ENCODE results near the gene TMEM170B. TPM values are rescaled to one million over a fixed set of nuclear protein-coding genes. Genes with fewer than 3 reads are reported as not detected.

The TMEM170B gene
- total RNA-seq, 1 experiment from 2014 or later = 3.5 TPM

DNA sequence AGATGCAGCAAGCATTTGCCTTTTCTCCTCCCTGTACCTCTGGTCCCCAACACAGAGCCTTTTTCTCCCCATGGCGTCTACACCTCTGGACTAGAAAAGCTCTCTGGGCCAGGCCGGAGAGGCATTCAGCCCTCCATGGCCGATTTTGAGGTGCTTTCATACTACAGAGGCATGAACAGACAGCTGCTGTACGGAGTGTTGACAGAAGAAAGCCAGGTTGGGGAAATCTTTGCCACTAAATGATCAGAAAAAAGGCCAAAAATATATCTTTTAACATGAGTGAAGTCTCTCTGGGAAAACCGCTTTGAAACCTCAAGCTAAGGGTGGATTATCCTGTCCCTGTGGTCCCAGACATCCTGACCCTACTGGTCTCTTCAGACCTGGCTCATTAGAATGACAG lies 94.0 kb downstream of the TMEM170B start:
- TF ChIP-seq, protein P1, sequence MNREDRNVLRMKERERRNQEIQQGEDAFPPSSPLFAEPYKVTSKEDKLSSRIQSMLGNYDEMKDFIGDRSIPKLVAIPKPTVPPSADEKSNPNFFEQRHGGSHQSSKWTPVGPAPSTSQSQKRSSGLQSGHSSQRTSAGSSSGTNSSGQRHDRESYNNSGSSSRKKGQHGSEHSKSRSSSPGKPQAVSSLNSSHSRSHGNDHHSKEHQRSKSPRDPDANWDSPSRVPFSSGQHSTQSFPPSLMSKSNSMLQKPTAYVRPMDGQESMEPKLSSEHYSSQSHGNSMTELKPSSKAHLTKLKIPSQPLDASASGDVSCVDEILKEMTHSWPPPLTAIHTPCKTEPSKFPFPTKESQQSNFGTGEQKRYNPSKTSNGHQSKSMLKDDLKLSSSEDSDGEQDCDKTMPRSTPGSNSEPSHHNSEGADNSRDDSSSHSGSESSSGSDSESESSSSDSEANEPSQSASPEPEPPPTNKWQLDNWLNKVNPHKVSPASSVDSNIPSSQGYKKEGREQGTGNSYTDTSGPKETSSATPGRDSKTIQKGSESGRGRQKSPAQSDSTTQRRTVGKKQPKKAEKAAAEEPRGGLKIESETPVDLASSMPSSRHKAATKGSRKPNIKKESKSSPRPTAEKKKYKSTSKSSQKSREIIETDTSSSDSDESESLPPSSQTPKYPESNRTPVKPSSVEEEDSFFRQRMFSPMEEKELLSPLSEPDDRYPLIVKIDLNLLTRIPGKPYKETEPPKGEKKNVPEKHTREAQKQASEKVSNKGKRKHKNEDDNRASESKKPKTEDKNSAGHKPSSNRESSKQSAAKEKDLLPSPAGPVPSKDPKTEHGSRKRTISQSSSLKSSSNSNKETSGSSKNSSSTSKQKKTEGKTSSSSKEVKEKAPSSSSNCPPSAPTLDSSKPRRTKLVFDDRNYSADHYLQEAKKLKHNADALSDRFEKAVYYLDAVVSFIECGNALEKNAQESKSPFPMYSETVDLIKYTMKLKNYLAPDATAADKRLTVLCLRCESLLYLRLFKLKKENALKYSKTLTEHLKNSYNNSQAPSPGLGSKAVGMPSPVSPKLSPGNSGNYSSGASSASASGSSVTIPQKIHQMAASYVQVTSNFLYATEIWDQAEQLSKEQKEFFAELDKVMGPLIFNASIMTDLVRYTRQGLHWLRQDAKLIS (CRISPR knock-in tag; IDR thresholded peaks at IDR 0.05; ENCODE audit: borderline replicate concordance) = no peak
- TF ChIP-seq, protein P2, sequence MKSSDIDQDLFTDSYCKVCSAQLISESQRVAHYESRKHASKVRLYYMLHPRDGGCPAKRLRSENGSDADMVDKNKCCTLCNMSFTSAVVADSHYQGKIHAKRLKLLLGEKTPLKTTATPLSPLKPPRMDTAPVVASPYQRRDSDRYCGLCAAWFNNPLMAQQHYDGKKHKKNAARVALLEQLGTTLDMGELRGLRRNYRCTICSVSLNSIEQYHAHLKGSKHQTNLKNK (CRISPR knock-in tag; IDR thresholded peaks at IDR 0.05) = no peak
- no peak for TF ChIP-seq RORB (CRISPR knock-in tag; IDR thresholded peaks at IDR 0.05)
- TF ChIP-seq CBFB (CRISPR knock-in tag; IDR thresholded peaks at IDR 0.05; ENCODE audit: low read depth) = no peak
- TF ChIP-seq SMAD4 (CRISPR knock-in tag; IDR thresholded peaks at IDR 0.05) = no peak
- TF ChIP-seq PRRX2 (CRISPR knock-in tag; IDR thresholded peaks at IDR 0.05) = no peak
- TF ChIP-seq, protein P3, sequence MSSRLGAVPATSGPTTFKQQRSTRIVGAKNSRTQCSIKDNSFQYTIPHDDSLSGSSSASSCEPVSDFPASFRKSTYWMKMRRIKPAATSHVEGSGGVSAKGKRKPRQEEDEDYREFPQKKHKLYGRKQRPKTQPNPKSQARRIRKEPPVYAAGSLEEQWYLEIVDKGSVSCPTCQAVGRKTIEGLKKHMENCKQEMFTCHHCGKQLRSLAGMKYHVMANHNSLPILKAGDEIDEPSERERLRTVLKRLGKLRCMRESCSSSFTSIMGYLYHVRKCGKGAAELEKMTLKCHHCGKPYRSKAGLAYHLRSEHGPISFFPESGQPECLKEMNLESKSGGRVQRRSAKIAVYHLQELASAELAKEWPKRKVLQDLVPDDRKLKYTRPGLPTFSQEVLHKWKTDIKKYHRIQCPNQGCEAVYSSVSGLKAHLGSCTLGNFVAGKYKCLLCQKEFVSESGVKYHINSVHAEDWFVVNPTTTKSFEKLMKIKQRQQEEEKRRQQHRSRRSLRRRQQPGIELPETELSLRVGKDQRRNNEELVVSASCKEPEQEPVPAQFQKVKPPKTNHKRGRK (CRISPR knock-in tag; IDR thresholded peaks at IDR 0.05; ENCODE audit: borderline replicate concordance) = no peak
- no peak for TF ChIP-seq ETV6 (CRISPR knock-in tag; IDR thresholded peaks at IDR 0.05)
- TF ChIP-seq NR3C1 (CRISPR knock-in tag; conservative IDR thresholded peaks at IDR 0.05; ENCODE audit: low read depth) = no peak
- ChIA-PET POLR2A (no interaction called here), CTCF (interaction anchor here (0.8 kb wide), 1 partner anchor 30 kb away, joined by 3 read pairs; no protein-coding TSS in a partner anchor)
- ATAC-seq (no peak), DNase-seq (ENCODE audit: low spot score) (no peak)
- no peak overlapping the region for H3K4me3 Mint-ChIP-seq
- no peaks in the 10 kb centered on the region for H3K36me3 Mint-ChIP-seq
- no peaks in the 10 kb centered on the region for H3K9me3 Mint-ChIP-seq
- H3K27ac Mint-ChIP-seq = no peak overlapping the region
- no peaks in the 10 kb centered on the region for H3K27me3 Mint-ChIP-seq (ENCODE audit: low read depth)
- H3K4me1 Mint-ChIP-seq = no peaks in the 10 kb centered on the region

DNA sequence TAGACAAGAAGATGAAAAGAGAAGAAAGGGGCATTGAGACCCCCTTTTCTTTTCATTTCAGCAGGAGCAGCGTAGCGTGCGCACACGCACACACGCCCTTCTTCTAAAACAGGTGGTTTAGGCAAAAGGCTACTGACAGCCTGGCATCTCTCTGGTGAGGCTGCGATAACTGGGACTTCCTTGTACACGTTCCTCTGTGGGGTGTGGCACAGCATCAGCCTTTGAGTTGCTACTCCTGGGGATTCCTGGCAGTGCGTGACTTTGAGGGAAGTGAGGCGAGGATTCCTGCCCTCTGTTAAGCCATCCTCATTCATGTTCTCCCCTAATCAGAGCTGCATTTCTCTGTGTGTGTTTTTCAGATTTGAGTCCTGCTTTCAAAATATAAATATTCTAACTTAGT lies 94.7 kb downstream of the TMEM170B start:
- ChIA-PET CTCF (interaction anchor here (1.2 kb wide), 1 partner anchor 14 kb away, joined by 3 read pairs; no protein-coding TSS in a partner anchor), POLR2A (no interaction called here)
- Mint-ChIP-seq H3K36me3 (no peaks in the 10 kb centered on the region), H3K4me1 (no peaks in the 10 kb centered on the region), H3K27ac (no peak overlapping the region), H3K9me3 (no peaks in the 10 kb centered on the region), H3K4me3 (no peak overlapping the region), H3K27me3 (ENCODE audit: low read depth) (no peaks in the 10 kb centered on the region)
- DNase-seq (ENCODE audit: low spot score) (no peak), ATAC-seq (no peak)
- TF ChIP-seq, protein P4, sequence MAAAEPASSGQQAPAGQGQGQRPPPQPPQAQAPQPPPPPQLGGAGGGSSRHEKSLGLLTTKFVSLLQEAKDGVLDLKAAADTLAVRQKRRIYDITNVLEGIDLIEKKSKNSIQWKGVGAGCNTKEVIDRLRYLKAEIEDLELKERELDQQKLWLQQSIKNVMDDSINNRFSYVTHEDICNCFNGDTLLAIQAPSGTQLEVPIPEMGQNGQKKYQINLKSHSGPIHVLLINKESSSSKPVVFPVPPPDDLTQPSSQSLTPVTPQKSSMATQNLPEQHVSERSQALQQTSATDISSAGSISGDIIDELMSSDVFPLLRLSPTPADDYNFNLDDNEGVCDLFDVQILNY (CRISPR knock-in tag; IDR thresholded peaks at IDR 0.05) = no peak
- no peak for TF ChIP-seq NR2C2 (CRISPR knock-in tag; IDR thresholded peaks at IDR 0.05)
- TF ChIP-seq TCF7 (CRISPR knock-in tag; IDR thresholded peaks at IDR 0.05; ENCODE audit: low read depth) = no peak
- TF ChIP-seq, protein P5, sequence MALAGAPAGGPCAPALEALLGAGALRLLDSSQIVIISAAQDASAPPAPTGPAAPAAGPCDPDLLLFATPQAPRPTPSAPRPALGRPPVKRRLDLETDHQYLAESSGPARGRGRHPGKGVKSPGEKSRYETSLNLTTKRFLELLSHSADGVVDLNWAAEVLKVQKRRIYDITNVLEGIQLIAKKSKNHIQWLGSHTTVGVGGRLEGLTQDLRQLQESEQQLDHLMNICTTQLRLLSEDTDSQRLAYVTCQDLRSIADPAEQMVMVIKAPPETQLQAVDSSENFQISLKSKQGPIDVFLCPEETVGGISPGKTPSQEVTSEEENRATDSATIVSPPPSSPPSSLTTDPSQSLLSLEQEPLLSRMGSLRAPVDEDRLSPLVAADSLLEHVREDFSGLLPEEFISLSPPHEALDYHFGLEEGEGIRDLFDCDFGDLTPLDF (CRISPR knock-in tag; IDR thresholded peaks at IDR 0.05) = no peak
- TF ChIP-seq IRF2 (CRISPR knock-in tag; IDR thresholded peaks at IDR 0.05; ENCODE audit: borderline replicate concordance, low read depth) = no peak
- no peak for TF ChIP-seq CBFB (CRISPR knock-in tag; IDR thresholded peaks at IDR 0.05; ENCODE audit: low read depth)
- TF ChIP-seq, protein P6, sequence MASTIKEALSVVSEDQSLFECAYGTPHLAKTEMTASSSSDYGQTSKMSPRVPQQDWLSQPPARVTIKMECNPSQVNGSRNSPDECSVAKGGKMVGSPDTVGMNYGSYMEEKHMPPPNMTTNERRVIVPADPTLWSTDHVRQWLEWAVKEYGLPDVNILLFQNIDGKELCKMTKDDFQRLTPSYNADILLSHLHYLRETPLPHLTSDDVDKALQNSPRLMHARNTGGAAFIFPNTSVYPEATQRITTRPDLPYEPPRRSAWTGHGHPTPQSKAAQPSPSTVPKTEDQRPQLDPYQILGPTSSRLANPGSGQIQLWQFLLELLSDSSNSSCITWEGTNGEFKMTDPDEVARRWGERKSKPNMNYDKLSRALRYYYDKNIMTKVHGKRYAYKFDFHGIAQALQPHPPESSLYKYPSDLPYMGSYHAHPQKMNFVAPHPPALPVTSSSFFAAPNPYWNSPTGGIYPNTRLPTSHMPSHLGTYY (CRISPR knock-in tag; IDR thresholded peaks at IDR 0.05) = no peak
- TF ChIP-seq ZNF219 (CRISPR knock-in tag; IDR thresholded peaks at IDR 0.05; ENCODE audit: borderline replicate concordance) = no peak
- TF ChIP-seq, protein P7, sequence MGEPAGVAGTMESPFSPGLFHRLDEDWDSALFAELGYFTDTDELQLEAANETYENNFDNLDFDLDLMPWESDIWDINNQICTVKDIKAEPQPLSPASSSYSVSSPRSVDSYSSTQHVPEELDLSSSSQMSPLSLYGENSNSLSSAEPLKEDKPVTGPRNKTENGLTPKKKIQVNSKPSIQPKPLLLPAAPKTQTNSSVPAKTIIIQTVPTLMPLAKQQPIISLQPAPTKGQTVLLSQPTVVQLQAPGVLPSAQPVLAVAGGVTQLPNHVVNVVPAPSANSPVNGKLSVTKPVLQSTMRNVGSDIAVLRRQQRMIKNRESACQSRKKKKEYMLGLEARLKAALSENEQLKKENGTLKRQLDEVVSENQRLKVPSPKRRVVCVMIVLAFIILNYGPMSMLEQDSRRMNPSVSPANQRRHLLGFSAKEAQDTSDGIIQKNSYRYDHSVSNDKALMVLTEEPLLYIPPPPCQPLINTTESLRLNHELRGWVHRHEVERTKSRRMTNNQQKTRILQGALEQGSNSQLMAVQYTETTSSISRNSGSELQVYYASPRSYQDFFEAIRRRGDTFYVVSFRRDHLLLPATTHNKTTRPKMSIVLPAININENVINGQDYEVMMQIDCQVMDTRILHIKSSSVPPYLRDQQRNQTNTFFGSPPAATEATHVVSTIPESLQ (CRISPR knock-in tag; IDR thresholded peaks at IDR 0.05) = no peak
- no peak for TF ChIP-seq RORB (CRISPR knock-in tag; IDR thresholded peaks at IDR 0.05)
- TF ChIP-seq ZBTB21 (CRISPR knock-in tag; IDR thresholded peaks at IDR 0.05; ENCODE audit: borderline replicate concordance) = no peak
- TF ChIP-seq NFATC4 (CRISPR knock-in tag; IDR thresholded peaks at IDR 0.05) = no peak
- TF ChIP-seq ZNF423 (CRISPR knock-in tag; IDR thresholded peaks at IDR 0.05) = no peak
- no peak for TF ChIP-seq TEAD1 (CRISPR knock-in tag; IDR thresholded peaks at IDR 0.05)
- no peak for TF ChIP-seq NR1H2 (CRISPR knock-in tag; IDR thresholded peaks at IDR 0.05)
